Midbrain (tissue), 1 donor: Measurements from ENCODE around the gene HOXD10.

Source experiments
- DNase-seq: peaks from one replicate; lab custom pipeline; 2025; lab: John Stamatoyannopoulos, UW

HOXD10 gene

GRCh38 chr2:176082824-176083751 is 33.5 kb upstream of the HOXD10 start:
- DNase-seq: no peak

DNA sequence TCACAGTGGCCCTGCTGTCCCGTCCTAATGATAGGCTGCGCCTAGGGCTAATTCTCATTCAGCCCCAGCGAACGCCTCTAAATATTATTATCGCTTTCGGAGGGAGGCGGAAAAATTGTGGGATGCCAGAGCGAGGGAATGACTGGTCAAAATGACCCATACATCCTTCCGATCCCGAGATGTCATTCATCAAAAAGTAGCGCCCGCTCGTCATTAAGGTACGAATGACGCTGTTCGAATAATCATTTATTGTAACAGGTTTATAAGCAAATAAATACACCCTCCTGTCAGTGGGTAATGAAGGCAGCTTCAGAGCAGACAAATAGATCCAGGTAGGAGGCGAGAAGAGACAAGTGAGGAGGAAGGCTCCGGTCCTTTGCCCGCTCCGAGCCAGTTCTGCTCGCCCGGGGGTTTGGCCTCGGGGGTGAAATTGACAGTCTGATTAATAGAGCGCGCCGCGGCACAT is 32.7 kb upstream of the HOXD10 start, which contains the start of gene EVX2:
Gene EVX2, minus strand, starts transcription at position 167 of the 466 bp plus-strand sequence. CDS start 186 bp downstream, outside the sequence.
- no peak for DNase-seq

DNA sequence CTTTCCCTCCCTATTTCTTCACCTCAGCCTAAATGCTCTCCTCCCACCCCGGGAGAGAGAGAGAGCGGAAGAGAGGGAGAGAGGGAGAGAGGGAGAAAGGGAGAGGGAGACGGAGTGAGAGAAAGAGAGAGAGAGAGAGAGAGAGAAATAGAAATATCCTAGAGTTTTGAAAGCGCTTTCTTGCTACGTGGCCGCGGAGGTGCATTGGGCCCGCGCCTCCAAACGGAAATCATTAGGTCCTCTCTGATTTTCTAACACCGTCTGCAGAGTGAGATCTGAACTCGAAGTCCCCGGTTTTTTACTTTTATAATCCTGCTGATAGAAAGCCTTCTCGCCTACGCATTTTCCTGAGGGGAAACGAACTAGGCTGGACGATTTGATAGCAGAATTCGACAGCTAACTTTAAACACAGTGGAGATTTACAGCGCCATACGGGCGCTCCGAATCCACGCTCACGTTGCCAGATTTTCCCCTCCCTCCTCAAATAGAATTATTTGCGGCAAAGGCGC is 31.9 kb upstream of the HOXD10 start:
- DNase-seq: no peak

- DNase-seq: no peak
These were observed 31.3 kb upstream of the HOXD10 start for GRCh38 chr2:176085120-176085788.

- DNase-seq: peak; percentile 63
These were observed 30.5 kb upstream of the HOXD10 start for GRCh38 chr2:176085861-176086771.

DNA sequence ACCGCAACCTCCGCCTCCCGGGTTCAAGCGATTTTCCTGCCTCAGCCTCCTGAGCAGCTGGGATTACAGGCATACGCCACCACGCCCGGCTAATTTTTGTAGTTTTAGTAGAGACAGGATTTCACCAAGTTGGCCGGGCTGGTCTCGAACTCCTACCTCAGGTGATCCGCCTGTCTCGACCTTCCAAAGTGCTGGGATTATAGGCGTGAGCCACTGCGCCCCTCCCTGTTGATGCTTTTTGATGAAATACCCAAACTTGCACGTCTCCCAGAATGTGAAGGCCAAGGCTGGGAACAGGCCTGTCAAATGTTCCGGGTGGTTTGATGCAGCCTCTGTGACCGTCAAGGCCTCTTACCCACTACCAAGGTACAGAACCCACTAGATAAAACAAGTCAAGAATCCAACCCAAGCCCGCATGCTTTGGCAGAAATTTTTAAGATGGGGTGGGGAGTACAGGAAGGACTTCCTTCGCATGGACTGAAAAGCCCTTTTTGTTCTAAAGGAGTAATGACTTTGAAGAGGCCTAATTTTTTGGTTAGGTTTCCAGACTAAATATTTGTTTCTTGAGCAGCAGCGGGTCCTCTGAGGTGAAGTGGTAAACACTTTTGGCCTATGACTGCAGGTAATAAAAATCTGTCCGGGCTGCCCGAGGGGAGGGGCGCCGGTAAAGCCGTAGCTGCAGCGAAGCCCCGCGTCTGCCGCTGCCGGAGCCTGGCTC is 29.1 kb upstream of the HOXD10 start:
- no peak for DNase-seq

DNA sequence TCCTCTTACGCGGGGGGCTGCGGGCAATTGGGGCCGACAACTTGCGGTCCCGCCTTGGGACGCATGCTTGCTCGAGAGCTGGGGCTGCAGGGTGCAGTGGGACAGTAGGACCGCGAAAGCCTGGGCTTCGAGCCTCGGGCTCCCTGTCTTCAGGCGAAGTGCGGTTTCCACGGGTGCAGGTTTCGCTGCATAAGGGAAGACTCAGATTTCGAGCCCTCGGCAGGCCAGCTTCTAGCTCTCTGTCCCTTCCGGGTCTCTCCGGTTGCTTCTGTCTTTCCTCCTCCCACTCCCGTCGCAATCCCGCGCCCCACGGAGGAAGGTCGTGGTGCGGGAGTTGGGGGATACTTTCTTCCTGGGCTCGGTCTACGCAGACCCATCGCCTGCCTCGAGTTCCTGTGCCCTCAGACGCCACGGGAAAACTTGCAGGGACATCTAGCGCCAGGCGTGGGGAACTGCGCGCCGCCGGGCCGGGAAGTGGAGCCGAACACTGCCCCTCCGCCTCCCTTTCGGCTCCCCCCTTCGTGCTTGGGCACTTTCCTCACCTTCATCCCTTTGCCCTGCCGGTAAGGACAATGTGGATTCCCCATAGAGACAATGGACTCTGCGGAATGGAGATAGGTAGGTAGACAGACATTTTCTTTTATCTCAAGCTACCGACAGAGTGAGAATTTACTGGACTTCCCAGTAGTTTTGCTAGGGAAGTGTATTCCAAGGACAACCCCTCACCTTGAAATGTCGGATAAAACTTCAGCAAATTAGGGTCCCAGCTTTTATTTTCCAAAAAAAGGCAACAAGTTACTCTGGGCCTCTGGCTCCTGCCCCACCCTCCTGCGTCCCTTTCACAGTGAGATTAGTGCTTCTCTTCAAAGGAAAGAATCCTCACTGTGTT is 28.3 kb upstream of the HOXD10 start:
- peak; percentile 5 for DNase-seq

- DNase-seq: no peak
These were observed 27.4 kb upstream of the HOXD10 start for GRCh38 chr2:176088937-176089842.

- no peak for DNase-seq
These were observed 26.7 kb upstream of the HOXD10 start for GRCh38 chr2:176089843-176090395.

DNA sequence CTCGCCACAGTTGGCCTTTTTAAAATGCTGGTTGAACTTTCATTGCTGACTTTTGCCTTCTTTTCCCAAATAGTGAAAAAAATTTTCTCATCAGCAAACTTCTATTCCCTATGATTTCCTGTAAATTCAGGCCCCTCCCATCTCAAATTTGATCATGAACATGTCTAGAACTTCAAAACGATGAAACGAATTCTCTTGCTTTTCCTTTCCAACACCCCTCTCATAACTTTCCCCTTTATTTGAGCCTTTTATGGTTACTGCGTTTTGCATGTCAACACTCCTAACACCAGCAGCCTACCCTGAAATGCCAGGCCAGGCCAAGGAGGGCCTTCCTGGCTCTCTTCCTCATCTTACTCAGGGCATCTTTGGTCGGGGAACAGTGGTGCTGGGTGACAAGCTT is 25.7 kb upstream of the HOXD10 start:
- no peak for DNase-seq

DNA sequence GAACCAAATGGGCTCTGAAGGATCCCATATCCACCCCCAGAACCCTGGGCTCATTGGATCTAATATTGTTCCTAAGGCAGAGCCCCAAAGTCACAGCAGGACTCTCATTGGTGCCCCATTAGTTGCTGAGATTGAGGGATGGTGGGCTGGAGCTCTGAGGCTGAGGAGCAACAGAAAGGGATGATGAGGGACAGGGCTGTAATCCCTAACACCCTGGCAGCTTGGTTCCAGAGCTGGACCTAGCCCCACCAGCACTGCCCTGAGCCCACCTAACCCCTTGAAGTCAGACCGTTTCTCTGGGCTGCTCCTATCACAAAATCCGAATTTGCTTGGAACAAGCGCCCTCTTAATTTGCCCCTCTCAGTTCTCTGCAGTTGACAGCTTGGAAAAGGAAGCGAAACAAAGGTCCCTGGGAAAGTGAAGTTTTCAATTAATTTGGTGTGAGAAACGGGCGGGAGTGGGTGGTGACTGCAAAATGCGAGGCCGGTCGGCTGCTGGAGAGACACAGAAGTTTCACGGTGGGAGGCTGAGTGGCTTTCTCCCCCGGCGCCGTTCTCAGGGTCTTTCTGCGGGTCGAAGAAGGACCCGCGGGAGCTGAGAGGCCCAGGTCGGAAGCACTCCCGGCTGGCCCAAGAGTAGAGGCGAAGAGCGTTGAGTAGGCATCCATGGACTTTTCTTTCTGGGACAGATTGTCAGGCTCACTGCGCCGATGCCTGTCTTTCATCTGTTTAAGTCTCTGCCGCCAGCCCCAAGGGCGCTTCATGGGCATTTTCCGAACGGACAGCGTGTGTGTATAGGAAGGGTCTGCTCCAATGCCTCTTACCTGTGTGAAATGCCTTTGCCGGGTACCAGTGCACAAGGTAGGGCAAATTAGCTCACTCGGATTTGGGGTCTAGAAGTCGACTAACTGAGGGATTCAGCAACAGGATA is 25.0 kb upstream of the HOXD10 start:
- no peak for DNase-seq

GRCh38 chr2:176092270-176093144 is 24.1 kb upstream of the HOXD10 start, which contains the start of gene HOXD13:
HOXD13 (plus strand) TSS chr2:176092721; CDS start chr2:176092891, 170 bp downstream.
- DNase-seq: no peak

DNA sequence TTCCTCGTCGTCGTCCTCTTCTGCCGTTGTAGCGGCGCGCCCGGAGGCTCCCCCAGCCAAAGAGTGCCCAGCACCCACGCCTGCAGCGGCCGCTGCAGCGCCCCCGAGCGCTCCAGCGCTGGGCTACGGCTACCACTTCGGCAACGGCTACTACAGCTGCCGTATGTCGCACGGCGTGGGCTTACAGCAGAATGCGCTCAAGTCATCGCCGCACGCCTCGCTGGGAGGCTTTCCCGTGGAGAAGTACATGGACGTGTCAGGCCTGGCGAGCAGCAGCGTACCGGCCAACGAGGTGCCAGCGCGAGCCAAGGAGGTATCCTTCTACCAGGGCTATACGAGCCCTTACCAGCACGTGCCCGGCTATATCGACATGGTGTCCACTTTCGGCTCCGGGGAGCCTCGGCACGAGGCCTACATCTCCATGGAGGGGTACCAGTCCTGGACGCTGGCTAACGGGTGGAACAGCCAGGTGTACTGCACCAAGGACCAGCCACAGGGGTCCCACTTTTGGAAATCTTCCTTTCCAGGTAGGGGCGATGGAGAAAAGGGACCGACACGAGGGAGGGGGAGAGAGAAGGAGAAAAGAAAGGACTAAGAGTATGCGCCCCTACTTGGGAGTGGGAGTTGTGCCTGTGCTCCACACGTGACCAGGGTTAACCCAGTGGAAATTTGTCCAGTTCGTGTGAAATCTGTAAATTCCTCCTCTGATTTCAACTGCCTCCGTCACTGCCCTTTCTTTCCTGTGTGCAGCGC is 23.3 kb upstream of the HOXD10 start:
- no peak for DNase-seq

DNA sequence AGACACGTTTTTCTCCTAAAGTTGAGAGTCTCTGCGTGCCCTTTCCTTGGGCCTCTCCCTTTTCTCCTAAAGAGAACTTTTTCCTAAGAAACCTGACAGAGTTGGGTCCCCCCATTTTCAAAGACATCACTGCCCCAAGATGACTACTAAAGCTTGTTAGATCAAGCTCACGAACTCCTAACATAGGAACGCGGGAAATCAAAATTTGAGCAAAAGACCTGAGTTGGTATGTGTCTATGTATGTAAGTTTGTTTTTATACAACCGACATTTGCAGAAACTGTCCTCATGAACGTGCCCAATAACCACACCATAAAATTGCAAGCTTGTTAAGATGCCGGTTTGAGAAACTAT is 22.7 kb upstream of the HOXD10 start:
- DNase-seq: no peak

DNA sequence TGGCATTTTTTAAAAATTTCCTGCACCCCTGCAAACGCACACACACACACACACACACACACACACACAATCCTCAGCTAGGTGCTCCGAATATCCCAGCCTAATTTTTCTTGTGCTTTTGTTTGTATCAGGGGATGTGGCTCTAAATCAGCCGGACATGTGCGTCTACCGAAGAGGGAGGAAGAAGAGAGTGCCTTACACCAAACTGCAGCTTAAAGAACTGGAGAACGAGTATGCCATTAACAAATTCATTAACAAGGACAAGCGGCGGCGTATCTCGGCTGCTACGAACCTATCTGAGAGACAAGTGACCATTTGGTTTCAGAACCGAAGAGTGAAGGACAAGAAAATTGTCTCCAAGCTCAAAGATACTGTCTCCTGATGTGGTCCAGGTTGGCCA is 22.2 kb upstream of the HOXD10 start:
- DNase-seq: no peak

DNA sequence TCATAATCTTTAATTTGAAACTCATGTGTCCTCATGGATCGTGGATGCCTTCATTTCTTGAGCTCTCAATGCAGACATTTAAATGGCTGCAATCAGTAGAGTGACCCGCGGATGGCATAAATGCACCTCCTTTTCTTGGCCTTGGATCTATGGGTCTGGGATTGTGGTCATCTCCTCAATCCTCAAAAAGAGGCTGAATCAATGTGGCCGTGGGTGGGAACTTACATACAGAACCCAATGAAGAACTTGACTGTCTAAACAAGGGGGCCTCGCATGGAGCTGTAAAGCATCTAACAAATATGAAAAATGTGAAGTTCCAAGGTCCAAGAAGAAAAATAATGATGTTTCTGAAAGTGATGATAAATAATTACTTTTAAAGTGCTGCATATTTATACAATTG is 21.2 kb upstream of the HOXD10 start:
- DNase-seq: no peak
